Progenitor cell of endocrine pancreas (in vitro differentiated cells): Measurements from ENCODE around the gene PEMT. TPM values are rescaled to one million over a fixed set of nuclear protein-coding genes. Genes with fewer than 3 reads are reported as not detected.

ENCODE experiments used
- DNase-seq: peaks from one replicate; pipeline ENCODE4 v3.0.0; 2021; ENCODE audit warnings: low spot score; ENCODE audit not compliant: unreplicated experiment
- H3K27ac Mint-ChIP-seq: 2 replicates; pipeline ENCODE4 v1.8.0; 2021; ENCODE audit warnings: mild to moderate bottlenecking, moderate library complexity, mixed read lengths
- H3K27me3 Mint-ChIP-seq: 2 replicates; pipeline ENCODE4 v1.8.0; 2021; ENCODE audit warnings: mixed read lengths
- H3K36me3 Mint-ChIP-seq: 2 replicates; pipeline ENCODE4 v1.8.0; 2022; ENCODE audit warnings: mixed read lengths; ENCODE audit not compliant: insufficient read depth
- H3K4me1 Mint-ChIP-seq: 2 replicates; pipeline ENCODE4 v1.8.0; 2021; ENCODE audit warnings: low read depth, mixed read lengths
- H3K4me3 Mint-ChIP-seq: 2 replicates; pipeline ENCODE4 v1.8.0; 2021; ENCODE audit warnings: low read depth, mild to moderate bottlenecking, moderate library complexity, mixed read lengths
- H3K9me3 Mint-ChIP-seq: 2 replicates; pipeline ENCODE4 v1.8.0; 2021; ENCODE audit warnings: low read depth, mixed read lengths
- total RNA-seq: library from RNA; stranded (reverse); gene quantifications from 2 replicates; pipeline ENCODE4 v1.2.1, GENCODE V29; 2021
- TF ChIP-seq, protein P1 (sequence below): fragments of 200-600 bp; sonication (generic); IDR thresholded peaks from one replicate; pipeline ENCODE4 v1.5.0; 2021; ENCODE audit warnings: antibody characterized with exemption, mild to moderate bottlenecking; ENCODE audit not compliant: unreplicated experiment

PEMT gene
- total RNA-seq, 1 donor from 2014 or later, result 67.0 TPM

DNA sequence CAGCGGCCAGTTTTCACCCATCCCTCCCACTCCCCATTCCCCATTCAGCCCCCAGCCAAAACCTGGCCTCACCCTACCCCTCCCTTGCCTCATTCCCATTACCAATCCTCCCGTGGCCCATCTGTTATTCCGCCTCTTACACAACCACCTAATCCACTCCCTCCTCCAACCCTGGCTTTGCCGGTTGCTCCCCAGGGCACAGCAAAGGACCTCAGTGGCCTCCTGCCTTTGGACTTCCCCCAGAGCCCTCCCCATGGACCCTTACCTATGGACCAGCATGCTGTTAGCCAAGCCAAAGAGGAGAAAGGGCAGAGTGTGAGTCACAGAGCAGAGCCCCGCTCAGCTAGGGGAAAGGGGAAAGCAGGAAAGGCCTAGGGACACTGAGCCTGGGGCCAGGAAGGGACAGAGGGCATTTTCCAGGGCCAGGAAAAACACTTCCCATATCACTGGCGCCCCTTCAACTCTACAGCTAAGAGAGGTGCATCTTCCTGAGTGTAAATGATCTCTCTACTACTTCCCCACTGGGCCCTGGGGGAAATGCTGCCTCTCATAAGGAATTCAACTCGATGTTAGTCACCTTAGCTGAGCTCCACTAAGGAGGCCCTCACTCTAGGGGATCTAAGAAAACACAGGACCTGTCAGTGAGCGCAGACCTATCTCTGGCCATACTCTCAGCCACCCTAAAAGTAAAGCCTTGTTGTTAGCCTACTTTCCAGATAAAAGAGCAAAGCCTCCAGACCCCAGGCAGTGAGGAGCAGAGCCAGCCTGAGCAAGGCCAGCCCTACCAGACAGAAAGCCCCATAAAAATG is 10.6 kb downstream of the PEMT start:
- no peak overlapping the region for H3K4me3 Mint-ChIP-seq
- TF ChIP-seq, protein P1, sequence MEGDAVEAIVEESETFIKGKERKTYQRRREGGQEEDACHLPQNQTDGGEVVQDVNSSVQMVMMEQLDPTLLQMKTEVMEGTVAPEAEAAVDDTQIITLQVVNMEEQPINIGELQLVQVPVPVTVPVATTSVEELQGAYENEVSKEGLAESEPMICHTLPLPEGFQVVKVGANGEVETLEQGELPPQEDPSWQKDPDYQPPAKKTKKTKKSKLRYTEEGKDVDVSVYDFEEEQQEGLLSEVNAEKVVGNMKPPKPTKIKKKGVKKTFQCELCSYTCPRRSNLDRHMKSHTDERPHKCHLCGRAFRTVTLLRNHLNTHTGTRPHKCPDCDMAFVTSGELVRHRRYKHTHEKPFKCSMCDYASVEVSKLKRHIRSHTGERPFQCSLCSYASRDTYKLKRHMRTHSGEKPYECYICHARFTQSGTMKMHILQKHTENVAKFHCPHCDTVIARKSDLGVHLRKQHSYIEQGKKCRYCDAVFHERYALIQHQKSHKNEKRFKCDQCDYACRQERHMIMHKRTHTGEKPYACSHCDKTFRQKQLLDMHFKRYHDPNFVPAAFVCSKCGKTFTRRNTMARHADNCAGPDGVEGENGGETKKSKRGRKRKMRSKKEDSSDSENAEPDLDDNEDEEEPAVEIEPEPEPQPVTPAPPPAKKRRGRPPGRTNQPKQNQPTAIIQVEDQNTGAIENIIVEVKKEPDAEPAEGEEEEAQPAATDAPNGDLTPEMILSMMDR, result no peak
- no peaks in the 10 kb centered on the region for H3K27me3 Mint-ChIP-seq
- peaks cover 29% of the 10 kb centered on the region for H3K4me1 Mint-ChIP-seq
- peak overlapping the region; percentile 78 for H3K27ac Mint-ChIP-seq
- no peaks in the 10 kb centered on the region for H3K9me3 Mint-ChIP-seq
- H3K36me3 Mint-ChIP-seq, result no peaks in the 10 kb centered on the region
- no peak for DNase-seq

DNA sequence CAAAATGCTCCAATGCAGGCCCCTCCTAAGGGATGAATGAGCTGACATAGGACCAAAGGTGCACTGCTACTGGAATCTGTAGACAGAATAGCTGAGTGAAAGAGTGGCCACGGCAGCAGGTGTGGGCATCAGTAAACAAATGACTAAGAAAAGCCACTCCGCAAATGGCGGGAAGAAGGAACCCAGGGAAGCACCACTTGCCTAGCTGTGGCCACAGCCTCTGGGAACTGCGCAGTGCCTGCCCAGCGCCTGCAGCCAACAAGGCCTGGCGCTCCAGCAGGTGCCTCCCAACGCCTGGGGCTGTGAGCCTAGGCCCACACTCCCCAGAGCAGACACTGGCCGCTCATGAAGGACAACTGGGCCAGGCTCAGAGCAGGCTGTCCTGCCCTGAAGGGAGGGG is 11.8 kb downstream of the PEMT start:
- H3K27me3 Mint-ChIP-seq, result no peaks in the 10 kb centered on the region
- H3K4me1 Mint-ChIP-seq, result peaks cover 29% of the 10 kb centered on the region
- no peak overlapping the region for H3K4me3 Mint-ChIP-seq
- no peaks in the 10 kb centered on the region for H3K9me3 Mint-ChIP-seq
- peaks cover 2% of the 10 kb centered on the region for H3K36me3 Mint-ChIP-seq
- no peak overlapping the region for H3K27ac Mint-ChIP-seq
- no peak for DNase-seq
- TF ChIP-seq, protein P1, result no peak

DNA sequence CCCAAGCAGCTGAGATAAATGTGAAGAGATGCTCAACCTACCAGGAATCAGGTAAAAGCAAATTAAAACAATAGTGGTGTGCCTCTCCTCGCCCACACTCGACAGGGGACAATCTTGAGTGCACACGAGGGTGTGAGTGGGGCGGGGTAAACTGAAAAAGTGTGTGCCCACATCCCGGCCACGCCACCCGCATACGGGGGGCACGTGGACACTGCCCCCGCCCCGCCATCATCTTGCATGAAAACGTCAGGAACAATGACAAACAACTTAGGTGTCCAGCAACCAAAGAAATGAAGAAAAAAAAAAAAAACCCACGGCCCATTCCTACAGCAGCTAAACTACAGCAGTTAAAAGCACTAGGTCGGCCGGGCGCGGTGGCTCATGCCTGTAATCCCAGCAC is 14.1 kb downstream of the PEMT start:
- Mint-ChIP-seq H3K4me3 (no peak overlapping the region), H3K27ac (no peak overlapping the region), H3K27me3 (no peaks in the 10 kb centered on the region), H3K4me1 (peaks cover 16% of the 10 kb centered on the region), H3K9me3 (no peaks in the 10 kb centered on the region), H3K36me3 (peaks cover 4% of the 10 kb centered on the region)
- no peak for DNase-seq
- TF ChIP-seq, protein P1, result no peak

DNA sequence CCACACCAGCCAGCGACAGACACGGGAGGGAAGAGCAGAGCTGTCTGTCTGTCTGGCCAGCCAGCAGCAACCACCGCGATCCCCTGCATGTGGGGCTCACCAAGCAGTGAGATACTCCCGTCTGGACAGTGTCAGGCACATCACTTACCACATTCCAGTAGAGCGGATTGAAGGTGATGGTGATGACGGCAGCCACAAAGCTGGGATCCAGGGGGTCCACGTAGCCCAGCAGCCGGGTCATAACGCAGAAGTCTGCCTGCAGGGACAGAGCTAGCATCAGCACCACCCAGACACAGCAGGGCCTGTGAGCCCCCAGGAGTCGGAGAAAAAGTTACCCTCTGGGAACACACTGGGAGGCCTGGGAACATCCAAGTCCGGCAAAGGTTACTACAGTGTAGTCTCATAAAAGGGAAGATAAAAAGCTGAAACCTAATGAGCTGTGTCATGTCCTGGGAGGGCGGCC is 14.7 kb downstream of the PEMT start:
- TF ChIP-seq, protein P1, result no peak
- H3K27ac Mint-ChIP-seq, result no peak overlapping the region
- no peaks in the 10 kb centered on the region for H3K27me3 Mint-ChIP-seq
- H3K4me1 Mint-ChIP-seq, result peaks cover 10% of the 10 kb centered on the region
- H3K9me3 Mint-ChIP-seq, result no peaks in the 10 kb centered on the region
- DNase-seq, result no peak
- peaks cover 4% of the 10 kb centered on the region for H3K36me3 Mint-ChIP-seq
- no peak overlapping the region for H3K4me3 Mint-ChIP-seq

DNA sequence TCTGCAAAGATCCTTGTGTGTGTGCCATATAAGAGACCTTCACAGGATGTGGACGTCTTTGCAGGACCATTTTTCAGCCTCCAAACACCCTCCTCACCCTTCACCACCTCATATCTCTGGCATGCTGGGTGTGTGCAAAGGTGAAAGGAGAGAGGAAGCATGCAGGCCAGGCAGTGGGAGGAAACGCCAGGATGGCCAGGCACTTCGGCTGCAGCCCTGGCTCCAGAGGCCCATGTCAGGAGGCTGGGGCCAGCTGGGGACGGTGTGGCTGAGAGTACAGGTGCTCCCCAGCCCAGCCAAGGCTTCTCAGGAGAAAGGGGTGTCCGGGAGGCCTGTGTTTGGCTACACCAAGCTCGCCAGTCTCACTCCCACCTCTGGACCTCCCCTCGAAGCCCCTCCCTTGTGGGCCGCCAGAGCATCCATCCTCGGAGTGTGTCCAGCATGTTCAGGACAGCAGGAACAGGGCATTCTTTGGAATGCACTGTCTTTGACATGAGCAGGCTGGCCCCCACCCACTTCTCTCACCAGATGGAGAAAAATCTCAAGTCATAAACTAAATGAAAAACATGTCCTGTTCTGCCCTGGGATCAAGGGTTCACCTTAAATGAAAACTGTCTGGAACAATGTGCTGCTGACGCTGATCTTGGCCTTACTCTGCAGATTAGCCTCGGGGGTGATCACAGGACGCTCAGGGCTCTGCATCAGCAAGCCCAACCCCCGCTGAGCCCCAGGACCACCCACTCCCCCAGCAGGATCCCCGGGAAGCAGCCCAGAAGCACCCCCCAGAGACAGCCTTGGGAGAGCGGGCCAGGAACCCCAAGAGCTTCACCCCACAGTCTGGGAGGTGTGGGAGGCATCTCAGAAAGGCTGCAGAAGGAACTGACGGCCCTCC is 15.9 kb downstream of the PEMT start:
- no peaks in the 10 kb centered on the region for H3K27me3 Mint-ChIP-seq
- H3K4me1 Mint-ChIP-seq, result peaks cover 3% of the 10 kb centered on the region
- H3K4me3 Mint-ChIP-seq, result no peak overlapping the region
- TF ChIP-seq, protein P1, result no peak
- DNase-seq, result no peak
- H3K9me3 Mint-ChIP-seq, result no peaks in the 10 kb centered on the region
- H3K27ac Mint-ChIP-seq, result no peak overlapping the region
- H3K36me3 Mint-ChIP-seq, result peaks cover 4% of the 10 kb centered on the region
